DOHH2 (cell line): ENCODE data around the gene CPA3.

Source experiments
- EZH2phosphoT487 ChIP-seq: fragments of 200-600 bp; sonication (generic); IDR thresholded peaks from 2 replicates; pipeline ENCODE4 v1.6.1; 2017; ENCODE audit warnings: borderline replicate concordance, mild to moderate bottlenecking, antibody characterized with exemption, low read length, moderate library complexity, mixed read lengths
- TF ChIP-seq, protein P1 (sequence below): fragments of 200-600 bp; sonication (generic); IDR thresholded peaks from one replicate; pipeline ENCODE4 v1.5.1; 2014; ENCODE audit warnings: antibody characterized with exemption, mild to moderate bottlenecking, low read depth, low read length; ENCODE audit not compliant: poor library complexity, severe bottlenecking

DNA sequence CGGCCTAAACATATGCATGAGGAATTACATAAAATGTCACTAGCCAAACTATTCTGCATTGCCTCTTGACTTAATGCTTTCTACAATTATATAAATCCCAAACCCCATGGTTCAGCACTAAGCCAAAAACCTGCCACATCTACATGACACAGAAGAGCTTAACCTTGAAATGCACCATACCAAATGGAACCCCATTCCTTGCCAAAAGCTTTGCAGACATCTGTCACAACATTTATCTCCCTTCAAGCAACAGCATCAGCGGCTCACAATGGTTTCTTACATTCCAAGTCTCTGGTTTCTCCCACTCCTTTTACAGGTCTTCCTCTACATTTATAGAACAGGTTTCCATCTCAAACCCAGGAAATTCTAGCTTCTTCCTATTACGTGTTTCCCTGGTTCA is 67.9 kb downstream of the CPA3 start:
- TF ChIP-seq, protein P1, sequence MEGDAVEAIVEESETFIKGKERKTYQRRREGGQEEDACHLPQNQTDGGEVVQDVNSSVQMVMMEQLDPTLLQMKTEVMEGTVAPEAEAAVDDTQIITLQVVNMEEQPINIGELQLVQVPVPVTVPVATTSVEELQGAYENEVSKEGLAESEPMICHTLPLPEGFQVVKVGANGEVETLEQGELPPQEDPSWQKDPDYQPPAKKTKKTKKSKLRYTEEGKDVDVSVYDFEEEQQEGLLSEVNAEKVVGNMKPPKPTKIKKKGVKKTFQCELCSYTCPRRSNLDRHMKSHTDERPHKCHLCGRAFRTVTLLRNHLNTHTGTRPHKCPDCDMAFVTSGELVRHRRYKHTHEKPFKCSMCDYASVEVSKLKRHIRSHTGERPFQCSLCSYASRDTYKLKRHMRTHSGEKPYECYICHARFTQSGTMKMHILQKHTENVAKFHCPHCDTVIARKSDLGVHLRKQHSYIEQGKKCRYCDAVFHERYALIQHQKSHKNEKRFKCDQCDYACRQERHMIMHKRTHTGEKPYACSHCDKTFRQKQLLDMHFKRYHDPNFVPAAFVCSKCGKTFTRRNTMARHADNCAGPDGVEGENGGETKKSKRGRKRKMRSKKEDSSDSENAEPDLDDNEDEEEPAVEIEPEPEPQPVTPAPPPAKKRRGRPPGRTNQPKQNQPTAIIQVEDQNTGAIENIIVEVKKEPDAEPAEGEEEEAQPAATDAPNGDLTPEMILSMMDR = no peak
- no peak for TF ChIP-seq EZH2phosphoT487
